Upper lobe of left lung (tissue), 6 donors: ENCODE measurements around the gene ECI1. TPM values are rescaled to one million over a fixed set of nuclear protein-coding genes. Genes with fewer than 3 reads are reported as not detected.
"Not testable (repeated sequence)": the region's sequence is repeated elsewhere in the genome, so short reads cannot be mapped to it uniquely, and the experiment has no call there.

ENCODE experiments used
- ATAC-seq, 2 donors: fragments of 200-7000 bp; cut with Tn5 transposase; one replicate each; pipeline ENCODE4 v1.9.1; 2022; ENCODE audit warnings: mild to moderate bottlenecking in 2 of 2, moderate library complexity in 2 of 2; ENCODE audit not compliant: low FRiP score in 2 of 2
- DNase-seq, 2 donors: peaks; one replicate each; pipeline ENCODE4 v3.0.0-alpha.2; 2019 to 2020
- H3K27ac ChIP-seq, 4 donors: fragments of 200-600 bp; sonication (generic); one replicate each; pipeline ENCODE4 v1.5.1; 2016 to 2019
- H3K27me3 ChIP-seq, 4 donors: fragments of 200-600 bp; sonication (generic); one replicate each; pipeline ENCODE4 v1.5.1; 2017 to 2019
- H3K36me3 ChIP-seq, 4 donors: fragments of 200-600 bp; sonication (generic); one replicate each; pipeline ENCODE4 v1.5.1; 2016 to 2019
- H3K4me1 ChIP-seq, 4 donors: fragments of 200-600 bp; sonication (generic); one replicate each; pipeline ENCODE4 v1.5.1; 2018 to 2019
- H3K4me3 ChIP-seq, 4 donors: fragments of 200-600 bp; sonication (generic); one replicate each; pipeline ENCODE4 v1.5.1; 2017 to 2019; ENCODE audit warnings: mild to moderate bottlenecking in 2 of 4, moderate library complexity in 1 of 4
- H3K9me3 ChIP-seq, 4 donors: fragments of 200-600 bp; sonication (generic); one replicate each; pipeline ENCODE4 v1.5.1; 2018 to 2019
- CTCF ChIP-seq, 6 experiments: fragments of 450-650 bp in 4 of 6; fragments of 200-600 bp in 2 of 6; sonication (generic) in 2 of 6; IDR thresholded peaks; one replicate each; pipeline ENCODE4 v1.5.1; 2016 to 2019; ENCODE audit warnings: antibody characterized with exemption in 6 of 6
- EP300 ChIP-seq, 4 donors: sonication (generic); formaldehyde crosslinking; IDR thresholded peaks; one replicate each; pipeline ENCODE4 v1.5.1; 2017; ENCODE audit warnings: antibody characterized with exemption in 4 of 4, control low read depth in 2 of 4
- POLR2A ChIP-seq, 4 donors: fragments of 450-650 bp; IDR thresholded peaks; one replicate each; pipeline ENCODE4 v1.5.1; 2016 to 2017; ENCODE audit warnings: antibody characterized with exemption in 4 of 4, mild to moderate bottlenecking in 2 of 4
- POLR2AphosphoS5 ChIP-seq, 2 donors: sonication (generic); formaldehyde crosslinking; IDR thresholded peaks; one replicate each; pipeline ENCODE4 v1.5.1; 2017; ENCODE audit warnings: antibody characterized with exemption in 2 of 2
- WGBS, 2 donors: methylation state at CpG; one replicate each; pipeline ENCODE4 v1.1.5; 2017 to 2018; 5-methylcytosine and 5-hydroxymethylcytosine counted together
- total RNA-seq, 6 donors: library from RNA; depleted of rRNA in 4 of 6; stranded (reverse); fragments of >200 nt in 4 of 6; gene quantifications; one replicate each; pipeline versions ENCODE4 v1.1.0 to v1.2.1, GENCODE V29; 2016 to 2021
- donor health status: DM: no; HTN: no; CAD: no; lungs with moderate emphysema.
- donor health status: DM: no; HTN: yes; CAD: no; lungs with severe emphysema.

The ECI1 gene
- total RNA-seq, 6 donors from 2014 or later = 48.1 to 75.5 (median 68.2) TPM

GRCh38 chr16:2260250-2260649, 8.9 kb upstream of the ECI1 start:
- no peak overlapping the region for H3K4me3 ChIP-seq
- H3K4me1 ChIP-seq = peaks cover 0 to 11% (median 4%) of the 10 kb centered on the region in 4 donors
- ATAC-seq = no peak
- DNase-seq = no peak
- no peak overlapping the region for H3K27ac ChIP-seq
- H3K9me3 ChIP-seq = no peaks in the 10 kb centered on the region
- no peak for TF ChIP-seq EP300 (IDR thresholded peaks at IDR 0.05)
- TF ChIP-seq CTCF (IDR thresholded peaks at IDR 0.05) = no peak
- no peak for TF ChIP-seq POLR2AphosphoS5 (IDR thresholded peaks at IDR 0.05)
- TF ChIP-seq POLR2A (IDR thresholded peaks at IDR 0.05) = no peak
- H3K27me3 ChIP-seq = no peaks in the 10 kb centered on the region
- peaks cover 54 to 91% (median 86%) of the 10 kb centered on the region in 4 donors for H3K36me3 ChIP-seq
- 97% methylated on average over 8 of the region's 8 CpGs for WGBS, 2 donors

- H3K36me3 ChIP-seq = peaks cover 61 to 100% (median 94%) of the 10 kb centered on the region in 4 donors
- not testable (repeated sequence) for ATAC-seq, H3K27ac ChIP-seq, H3K9me3 ChIP-seq, H3K4me1 ChIP-seq, H3K4me3 ChIP-seq, H3K27me3 ChIP-seq, DNase-seq
- WGBS, 2 donors = 96 to 97% methylated on average over 7 of the region's 7 CpGs
Measured at GRCh38 chr16:2258530-2258929, 7.1 kb upstream of the ECI1 start.

- TF ChIP-seq CTCF (IDR thresholded peaks at IDR 0.05) (no peak), EP300 (IDR thresholded peaks at IDR 0.05) (no peak), POLR2AphosphoS5 (IDR thresholded peaks at IDR 0.05) (no peak), POLR2A (IDR thresholded peaks at IDR 0.05) (no peak)
- no peaks in the 10 kb centered on the region for H3K4me1 ChIP-seq
- no peak for DNase-seq
- H3K27me3 ChIP-seq = no peaks in the 10 kb centered on the region
- H3K4me3 ChIP-seq = no peak overlapping the region
- no peak overlapping the region for H3K27ac ChIP-seq
- H3K9me3 ChIP-seq = no peaks in the 10 kb centered on the region
- 91 to 98% methylated on average over 6 of the region's 6 CpGs for WGBS, 2 donors
- H3K36me3 ChIP-seq = peaks cover 54 to 100% (median 92%) of the 10 kb centered on the region in 4 donors
- ATAC-seq = no peak
Measured at GRCh38 chr16:2257726-2258125, 6.3 kb upstream of the ECI1 start.

- Histone ChIP-seq H3K27ac (no peak overlapping the region), H3K4me1 (peaks cover 6 to 9% (median 7%) of the 10 kb centered on the region in 4 donors), H3K36me3 (peaks cover 44 to 90% (median 82%) of the 10 kb centered on the region in 4 donors), H3K9me3 (no peaks in the 10 kb centered on the region), H3K4me3 (no peak overlapping the region), H3K27me3 (no peaks in the 10 kb centered on the region)
- DNase-seq = no peak
- TF ChIP-seq POLR2AphosphoS5 (IDR thresholded peaks at IDR 0.05) (no peak), EP300 (IDR thresholded peaks at IDR 0.05) (no peak), CTCF (IDR thresholded peaks at IDR 0.05) (no peak), POLR2A (IDR thresholded peaks at IDR 0.05) (no peak)
- ATAC-seq = no peak
- 86 to 90% methylated on average over 12 of the region's 12 CpGs for WGBS, 2 donors
Measured at GRCh38 chr16:2256531-2257140, 5.2 kb upstream of the ECI1 start.

- peaks cover 31 to 57% (median 52%) of the 10 kb centered on the region in 4 donors for H3K36me3 ChIP-seq
- no peak for DNase-seq
- H3K27ac ChIP-seq = no peak overlapping the region
- no peaks in the 10 kb centered on the region for H3K27me3 ChIP-seq
- no peak for ATAC-seq
- WGBS, 2 donors = 88% methylated on average over 11 of the region's 11 CpGs
- no peak for TF ChIP-seq POLR2A (IDR thresholded peaks at IDR 0.05)
- TF ChIP-seq POLR2AphosphoS5 (IDR thresholded peaks at IDR 0.05) = no peak
- no peak for TF ChIP-seq EP300 (IDR thresholded peaks at IDR 0.05)
- TF ChIP-seq CTCF (IDR thresholded peaks at IDR 0.05) = no peak
- no peak overlapping the region for H3K4me3 ChIP-seq
- no peaks in the 10 kb centered on the region for H3K9me3 ChIP-seq
- H3K4me1 ChIP-seq = peaks cover 16 to 22% (median 18%) of the 10 kb centered on the region in 4 donors
Measured at GRCh38 chr16:2253293-2253692, 1.9 kb upstream of the ECI1 start.
